Measurements from ENCODE around the gene RNASET2. TPM values are rescaled to one million over a fixed set of nuclear protein-coding genes. Genes with fewer than 3 reads are reported as not detected.
"Not testable (repeated sequence)": the region's sequence is repeated elsewhere in the genome, so short reads cannot be mapped to it uniquely, and the experiment has no call there.

RNASET2 gene
- total RNA-seq, 4 donors from 2014 or later, result 42.9 to 54.3 (median 47.7) TPM

DNA sequence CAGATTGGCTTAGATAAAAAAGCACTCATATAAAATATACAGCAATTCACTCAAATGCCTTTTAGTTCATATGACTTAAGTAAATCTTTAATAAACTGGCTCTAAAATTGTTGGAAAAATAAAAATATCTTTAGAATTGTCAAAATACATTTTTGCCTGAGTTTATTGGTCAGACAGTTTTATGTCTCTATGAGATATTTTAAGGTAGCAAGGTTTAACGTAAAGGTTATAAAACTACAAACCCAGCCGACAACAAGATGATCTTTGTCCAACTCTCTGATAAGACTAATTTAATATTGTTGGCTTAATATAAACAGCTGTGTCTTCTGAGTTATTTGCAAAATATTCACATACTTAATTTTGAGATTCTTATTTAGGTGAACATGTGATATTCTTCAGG is 39.5 kb downstream of the RNASET2 start:
- H3K4me3 ChIP-seq (ENCODE audit: low read depth, poor library complexity, severe bottlenecking), result no peak overlapping the region
- intact Hi-C loops (cut with DNase I; ENCODE audit: low total_unique reads), result no loop called here
- TF ChIP-seq POLR2A (IDR thresholded peaks at IDR 0.05), result no peak
- TF ChIP-seq, protein P1, sequence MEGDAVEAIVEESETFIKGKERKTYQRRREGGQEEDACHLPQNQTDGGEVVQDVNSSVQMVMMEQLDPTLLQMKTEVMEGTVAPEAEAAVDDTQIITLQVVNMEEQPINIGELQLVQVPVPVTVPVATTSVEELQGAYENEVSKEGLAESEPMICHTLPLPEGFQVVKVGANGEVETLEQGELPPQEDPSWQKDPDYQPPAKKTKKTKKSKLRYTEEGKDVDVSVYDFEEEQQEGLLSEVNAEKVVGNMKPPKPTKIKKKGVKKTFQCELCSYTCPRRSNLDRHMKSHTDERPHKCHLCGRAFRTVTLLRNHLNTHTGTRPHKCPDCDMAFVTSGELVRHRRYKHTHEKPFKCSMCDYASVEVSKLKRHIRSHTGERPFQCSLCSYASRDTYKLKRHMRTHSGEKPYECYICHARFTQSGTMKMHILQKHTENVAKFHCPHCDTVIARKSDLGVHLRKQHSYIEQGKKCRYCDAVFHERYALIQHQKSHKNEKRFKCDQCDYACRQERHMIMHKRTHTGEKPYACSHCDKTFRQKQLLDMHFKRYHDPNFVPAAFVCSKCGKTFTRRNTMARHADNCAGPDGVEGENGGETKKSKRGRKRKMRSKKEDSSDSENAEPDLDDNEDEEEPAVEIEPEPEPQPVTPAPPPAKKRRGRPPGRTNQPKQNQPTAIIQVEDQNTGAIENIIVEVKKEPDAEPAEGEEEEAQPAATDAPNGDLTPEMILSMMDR (IDR thresholded peaks at IDR 0.05), result no peak
- WGBS, 2 donors, result 94 to 97% methylated on average over 2 of the region's 2 CpGs
- no peak for DNase-seq (ENCODE audit: low spot score in 2 of 2)

DNA sequence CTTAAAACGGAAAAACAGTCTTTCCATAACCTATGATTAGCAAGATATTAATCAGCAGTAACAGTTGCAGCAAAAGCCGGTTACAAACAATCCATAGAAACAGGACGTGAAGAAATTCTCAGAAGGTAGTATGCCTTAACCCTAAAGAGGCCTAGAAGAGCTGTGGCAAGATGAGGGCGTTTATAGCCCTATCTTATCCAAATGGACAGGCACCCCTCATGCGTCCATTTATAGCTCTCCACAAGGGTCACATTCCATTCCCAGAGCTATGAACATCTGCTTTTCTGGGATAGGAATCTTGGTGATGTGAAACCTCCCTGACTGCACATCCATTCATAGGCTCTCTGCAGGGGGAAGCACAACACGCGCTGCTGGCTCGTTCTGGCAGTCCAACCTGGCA is 40.9 kb downstream of the RNASET2 start:
- DNase-seq (ENCODE audit: low spot score in 2 of 2); intact Hi-C loops (cut with DNase I; ENCODE audit: low total_unique reads); H3K4me3 ChIP-seq (ENCODE audit: low read depth, poor library complexity, severe bottlenecking): not testable (repeated sequence)
- WGBS, 2 donors, result 72 to 77% methylated on average over 8 of the region's 8 CpGs

DNA sequence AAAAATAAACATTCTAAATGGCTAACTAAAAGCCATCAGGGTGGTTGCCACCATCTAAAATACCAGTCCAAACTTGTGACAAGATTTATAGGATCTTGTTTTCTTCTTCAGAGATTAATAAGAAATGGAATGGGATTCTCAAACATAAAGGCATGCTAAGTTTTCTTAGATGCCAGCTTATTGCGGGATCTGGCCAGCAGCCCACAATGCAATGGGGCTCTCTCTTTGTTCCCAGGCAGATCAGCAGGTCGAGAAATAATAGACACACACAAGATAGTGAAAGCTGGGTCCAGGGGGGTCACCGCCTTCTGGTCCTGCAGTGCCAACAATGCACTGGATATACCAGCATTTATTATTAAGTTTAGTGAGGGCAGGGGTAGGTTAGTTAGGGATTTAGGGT is 41.4 kb downstream of the RNASET2 start:
- DNase-seq (ENCODE audit: low spot score in 2 of 2); H3K4me3 ChIP-seq (ENCODE audit: low read depth, poor library complexity, severe bottlenecking); intact Hi-C loops (cut with DNase I; ENCODE audit: low total_unique reads): not testable (repeated sequence)
- 82 to 85% methylated on average over 3 of the region's 3 CpGs for WGBS, 2 donors

DNA sequence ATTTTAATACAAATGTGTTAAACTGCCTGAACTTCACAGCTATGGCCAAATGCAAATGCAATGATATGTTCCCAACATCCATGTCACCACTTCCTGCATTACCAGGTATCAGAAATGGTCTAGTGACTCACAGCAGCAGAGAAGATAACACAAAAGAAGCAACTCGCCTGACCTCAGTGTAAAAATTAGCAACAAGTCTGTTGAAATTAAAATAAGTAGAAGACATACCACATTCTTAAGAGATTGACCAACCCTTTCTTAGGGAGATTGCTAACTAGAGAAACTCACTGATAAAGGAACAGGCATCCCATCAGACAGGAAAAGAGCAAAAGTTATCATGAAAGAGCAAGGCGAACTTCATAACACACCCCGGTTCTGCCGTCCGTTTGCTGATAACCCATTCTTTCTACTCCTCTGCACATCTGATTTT is 45.1 kb downstream of the RNASET2 start:
- TF ChIP-seq POLR2A (IDR thresholded peaks at IDR 0.05), result no peak
- TF ChIP-seq, protein P1 (IDR thresholded peaks at IDR 0.05), result no peak
- intact Hi-C loops (cut with DNase I; ENCODE audit: low total_unique reads), result no loop called here
- WGBS, 2 donors, result 71 to 75% methylated on average over 5 of the region's 5 CpGs
- DNase-seq (ENCODE audit: low spot score in 2 of 2), result no peak
- no peak overlapping the region for H3K4me3 ChIP-seq (ENCODE audit: low read depth, poor library complexity, severe bottlenecking)

DNA sequence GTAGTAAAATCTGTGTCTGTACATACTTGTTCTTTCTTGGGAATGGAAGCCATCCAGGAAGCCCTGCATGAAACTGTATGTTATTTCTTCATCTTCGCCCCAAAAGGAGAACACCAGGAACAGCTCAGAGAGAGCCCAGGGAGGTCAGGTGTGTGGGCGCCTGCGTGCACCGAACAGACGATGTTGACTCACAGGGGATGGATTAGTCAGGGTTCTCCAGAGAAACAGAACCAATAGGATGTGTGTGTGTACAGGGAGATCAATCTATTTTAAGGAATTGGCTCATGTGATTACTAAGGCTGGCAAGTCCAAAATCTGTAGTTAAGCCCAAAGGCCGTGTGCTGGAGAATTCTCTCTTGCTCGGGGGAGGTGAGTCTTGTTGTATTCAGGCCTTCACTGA is 45.7 kb downstream of the RNASET2 start:
- TF ChIP-seq, protein P1 (IDR thresholded peaks at IDR 0.05), result no peak
- no peak for TF ChIP-seq POLR2A (IDR thresholded peaks at IDR 0.05)
- WGBS, 2 donors, result 91 to 93% methylated on average over 7 of the region's 7 CpGs
- no peak overlapping the region for H3K4me3 ChIP-seq (ENCODE audit: low read depth, poor library complexity, severe bottlenecking)
- DNase-seq (ENCODE audit: low spot score in 2 of 2), result no peak
- intact Hi-C loops (cut with DNase I; ENCODE audit: low total_unique reads), result no loop called here

DNA sequence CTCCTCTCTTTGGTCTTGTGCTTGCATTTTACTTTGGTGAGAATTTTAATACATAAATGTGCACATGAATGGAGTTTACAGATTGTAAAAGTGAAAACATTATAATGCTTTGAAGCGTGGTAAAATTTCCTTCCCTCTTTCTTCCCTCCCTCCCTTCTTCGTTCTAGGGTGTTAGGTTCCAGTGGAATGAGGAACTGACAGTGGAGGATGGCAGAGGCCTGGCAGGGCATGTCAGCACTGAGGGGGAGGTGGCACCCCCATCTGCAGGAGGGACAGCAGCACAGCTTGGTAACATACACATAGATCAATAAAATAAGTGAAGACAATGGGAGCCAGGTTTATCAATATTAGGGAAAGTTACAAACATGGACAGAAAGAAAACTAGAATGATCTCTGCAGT is 47.5 kb downstream of the RNASET2 start:
- no peak for DNase-seq (ENCODE audit: low spot score in 2 of 2)
- no peak overlapping the region for H3K4me3 ChIP-seq (ENCODE audit: low read depth, poor library complexity, severe bottlenecking)
- intact Hi-C loops (cut with DNase I; ENCODE audit: low total_unique reads), result no loop called here
- TF ChIP-seq, protein P1 (IDR thresholded peaks at IDR 0.05), result no peak
- no peak for TF ChIP-seq POLR2A (IDR thresholded peaks at IDR 0.05)
- 62 to 63% methylated on average over 2 of the region's 2 CpGs for WGBS, 2 donors

All from lower leg skin (tissue), 4 donors.